Small intestine (tissue), 7 donors: ENCODE measurements around the gene SLC3A2. TPM values are rescaled to one million over a fixed set of nuclear protein-coding genes. Genes with fewer than 3 reads are reported as not detected.
"Not testable (repeated sequence)": the region's sequence is repeated elsewhere in the genome, so short reads cannot be mapped to it uniquely, and the experiment has no call there.

ENCODE experiments used
- DNase-seq, 2 donors: peaks; one replicate each; pipeline versions ENCODE4 v3.0.0 to v3.0.0-alpha.2; 2013
- FAIRE-seq: peaks from 2 replicates; lab custom pipeline; 2012; peaks lifted over from hg19 to GRCh38; lab: Jason Lieb, UNC
- H3K27ac ChIP-seq, 3 donors: one replicate each; pipeline ENCODE4 v1.5.1; 2013; ENCODE audit warnings: low read length in 2 of 3, mild to moderate bottlenecking in 2 of 3, control low read depth in 1 of 3, inconsistent platforms in 1 of 3, low read depth in 1 of 3, moderate library complexity in 1 of 3
- H3K27me3 ChIP-seq, 3 donors: one replicate each; pipeline ENCODE4 v1.6.1; 2013; ENCODE audit warnings: low read length in 3 of 3, inconsistent platforms in 1 of 3; ENCODE audit not compliant: control insufficient read depth in 3 of 3, insufficient read depth in 3 of 3
- H3K36me3 ChIP-seq, 3 donors: one replicate each; pipeline ENCODE4 v1.6.1; 2013; ENCODE audit warnings: low read length in 3 of 3, inconsistent platforms in 1 of 3, low read depth in 1 of 3, mild to moderate bottlenecking in 1 of 3, moderate library complexity in 1 of 3; ENCODE audit not compliant: control insufficient read depth in 3 of 3, insufficient read depth in 2 of 3
- H3K4me1 ChIP-seq, 3 donors: one replicate each; pipeline ENCODE4 v1.6.1; 2013; ENCODE audit warnings: low read length in 2 of 3, inconsistent platforms in 1 of 3, low read depth in 1 of 3, mild to moderate bottlenecking in 1 of 3, moderate library complexity in 1 of 3; ENCODE audit not compliant: control insufficient read depth in 3 of 3, insufficient read depth in 2 of 3
- H3K4me3 ChIP-seq, 3 donors: one replicate each; pipeline ENCODE4 v1.5.1; 2013; ENCODE audit warnings: low read length in 3 of 3, control low read depth in 1 of 3, inconsistent platforms in 1 of 3, low read depth in 1 of 3, mild to moderate bottlenecking in 1 of 3, moderate library complexity in 1 of 3
- H3K9me3 ChIP-seq, 2 donors: one replicate each; pipeline ENCODE4 v1.6.1; 2013; ENCODE audit warnings: low read depth in 1 of 2, low read length in 1 of 2; ENCODE audit not compliant: control insufficient read depth in 2 of 2, insufficient read depth in 1 of 2
- whole genome bisulfite sequencing, 3 donors: extraction: QIAGEN DNeasy Blood & Tissue Kit; methylation state at CpG; one replicate each; pipeline ENCODE4 v1.1.7; 2013; 5-methylcytosine and 5-hydroxymethylcytosine counted together
- polyA plus RNA-seq, 4 donors: library from polyadenylated mRNA; stranded (reverse) in 3 of 4; unstranded in 1 of 4; fragments of 200-250 nt in 3 of 4; fragments of 120-200 nt in 1 of 4; gene quantifications; one replicate each; pipeline versions ENCODE4 v1.2.1 to v1.2.3, GENCODE V29; 2013
- donor health status: healthy with polysubstance abuse.
- donor health status: control.
- donor health status: control.
- donor health status: Bipolar disorder and iron deficiency.
- donor health status: healthy.

SLC3A2 gene
- polyA plus RNA-seq, 4 donors, result 124 to 200 (median 175) TPM

DNA sequence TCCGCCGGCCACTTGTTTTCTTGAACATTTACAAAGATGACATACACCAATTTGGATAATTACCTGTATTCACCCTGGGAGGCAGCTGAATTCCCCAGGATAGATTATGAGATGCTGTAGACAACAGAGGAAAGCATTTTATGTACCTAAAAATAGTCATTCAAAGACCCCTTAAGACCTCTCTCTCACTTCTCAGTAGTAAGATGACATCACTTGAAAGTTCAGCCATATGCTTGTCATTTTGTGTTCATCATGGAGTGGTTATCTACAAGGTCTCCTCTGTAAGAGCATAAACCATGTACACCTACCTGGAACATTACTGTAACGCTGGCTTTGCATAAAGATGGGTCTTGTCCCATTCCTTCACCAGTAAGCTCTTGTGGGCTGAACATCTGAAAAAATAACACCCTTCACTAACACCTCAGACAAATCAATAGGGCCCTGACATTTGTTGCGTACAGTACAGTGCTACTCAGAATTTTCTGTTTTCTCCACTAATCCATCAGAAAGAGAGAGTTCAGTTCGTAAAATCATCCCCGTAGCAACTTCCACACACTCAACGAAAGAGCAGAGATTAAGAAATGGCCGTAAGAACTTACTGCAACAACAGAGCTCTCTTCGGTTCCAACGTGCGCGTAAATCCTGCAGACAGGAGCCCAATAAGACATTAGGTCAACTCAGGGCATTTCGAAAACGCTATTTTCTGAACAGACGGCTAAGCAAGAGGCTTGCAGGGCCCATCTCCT lies 25.7 kb upstream of the SLC3A2 start:
- no peak for DNase-seq
- no peaks in the 10 kb centered on the region for H3K27me3 ChIP-seq
- no peak for FAIRE-seq
- H3K4me1 ChIP-seq, result peaks cover 4 to 11% (median 6%) of the 10 kb centered on the region in 3 donors
- 0 to 2% (median 2%) methylated on average over 15 of the region's 15 CpGs for WGBS, 3 donors
- H3K27ac ChIP-seq, result peak overlapping the region; percentile 22 to 90 (median 66)
- H3K36me3 ChIP-seq, result peaks cover 8 to 17% (median 13%) of the 10 kb centered on the region in 3 donors
- no peaks in the 10 kb centered on the region for H3K9me3 ChIP-seq
- H3K4me3 ChIP-seq, result peak overlapping the region; percentile 69 to 94 (median 81)

DNA sequence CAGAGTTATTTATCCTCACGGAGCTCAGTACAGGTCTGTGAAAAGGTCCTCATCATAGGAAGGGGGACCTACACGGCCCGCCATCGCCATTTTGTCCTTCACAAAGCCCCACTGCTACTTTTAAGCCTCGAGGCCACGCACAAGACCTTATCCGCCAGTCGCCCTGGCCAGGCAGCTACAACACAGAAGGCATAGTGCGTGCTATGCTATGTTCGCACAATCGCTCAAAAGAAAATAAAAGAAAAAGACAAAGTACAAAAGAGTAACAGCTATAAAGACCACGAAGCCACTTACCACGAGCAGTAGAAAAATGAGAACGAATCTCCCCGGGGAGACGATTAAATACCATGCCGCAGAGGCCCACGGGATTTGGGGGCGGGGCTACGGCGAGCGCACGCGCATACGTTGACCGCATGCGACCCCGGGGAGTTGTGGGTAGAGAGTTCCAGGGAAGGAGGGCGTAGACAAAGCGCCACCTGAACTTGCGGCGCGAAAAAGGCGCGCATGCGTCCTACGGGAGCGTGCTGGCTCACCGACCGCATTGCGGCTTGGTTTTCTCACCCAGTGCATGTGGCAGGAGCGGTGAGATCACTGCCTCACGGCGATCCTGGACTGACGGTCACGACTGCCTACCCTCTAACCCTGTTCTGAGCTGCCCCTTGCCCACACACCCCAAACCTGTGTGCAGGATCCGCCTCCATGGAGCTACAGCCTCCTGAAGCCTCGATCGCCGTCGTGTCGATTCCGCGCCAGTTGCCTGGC lies 24.9 kb upstream of the SLC3A2 start:
- FAIRE-seq, result no peak
- WGBS, 3 donors, result 0 to 1% (median 1%) methylated on average over 49 to 54 of the region's 54 CpGs
- Histone ChIP-seq H3K4me1 (peaks cover 4 to 11% (median 6%) of the 10 kb centered on the region in 3 donors), H3K27me3 (no peaks in the 10 kb centered on the region), H3K36me3 (peaks cover 8 to 17% (median 13%) of the 10 kb centered on the region in 3 donors), H3K4me3 (peak overlapping the region; percentile 69 to 94 (median 81)), H3K9me3 (no peaks in the 10 kb centered on the region), H3K27ac (peak overlapping the region; percentile 22 to 90 (median 81))
- peak; percentile 98 to 99 for DNase-seq

- FAIRE-seq, result no peak
- no peaks in the 10 kb centered on the region for H3K27me3 ChIP-seq
- no peaks in the 10 kb centered on the region for H3K9me3 ChIP-seq
- peak overlapping the region in 2 of 3 donors; percentile 81 to 88 for H3K27ac ChIP-seq
- peaks cover 5 to 15% (median 13%) of the 10 kb centered on the region in 3 donors for H3K36me3 ChIP-seq
- 1 to 3% (median 1%) methylated on average over 20 of the region's 20 CpGs for WGBS, 3 donors
- DNase-seq, result no peak
- H3K4me3 ChIP-seq, result peak overlapping the region; percentile 45 to 94 (median 57)
- peaks cover 4 to 11% (median 6%) of the 10 kb centered on the region in 3 donors for H3K4me1 ChIP-seq
Measured at GRCh38 chr11:62856333-62856895, 24.3 kb upstream of the SLC3A2 start.

- no peaks in the 10 kb centered on the region for H3K9me3 ChIP-seq
- peaks cover 5 to 8% (median 7%) of the 10 kb centered on the region in 3 donors for H3K36me3 ChIP-seq
- peaks cover 4 to 11% (median 6%) of the 10 kb centered on the region in 3 donors for H3K4me1 ChIP-seq
- FAIRE-seq (no peak), DNase-seq (no peak)
- WGBS, 3 donors, result 53 to 57% (median 57%) methylated on average over 2 of the region's 2 CpGs
- H3K27me3 ChIP-seq, result no peaks in the 10 kb centered on the region
- no peak overlapping the region for H3K4me3 ChIP-seq
- no peak overlapping the region for H3K27ac ChIP-seq
Measured at GRCh38 chr11:62857541-62857982, 23.1 kb upstream of the SLC3A2 start.

- Histone ChIP-seq H3K9me3 (no peaks in the 10 kb centered on the region), H3K4me1 (peaks cover 2 to 11% (median 5%) of the 10 kb centered on the region in 3 donors), H3K27me3 (no peaks in the 10 kb centered on the region), H3K36me3 (peaks cover 2 to 5% (median 3%) of the 10 kb centered on the region in 3 donors), H3K4me3 (no peak overlapping the region), H3K27ac (no peak overlapping the region)
- DNase-seq (no peak), FAIRE-seq (no peak)
- WGBS, 3 donors, result 77 to 80% (median 77%) methylated on average over 7 of the region's 7 CpGs
Measured at GRCh38 chr11:62858201-62858600, 22.5 kb upstream of the SLC3A2 start.

GRCh38 chr11:62859281-62859703 lies 21.4 kb upstream of the SLC3A2 start:
- WGBS, 3 donors, result 71 to 86% (median 83%) methylated on average over 8 of the region's 8 CpGs
- not testable (repeated sequence) for H3K4me1 ChIP-seq, H3K4me3 ChIP-seq, H3K36me3 ChIP-seq, H3K27me3 ChIP-seq, H3K27ac ChIP-seq, DNase-seq, H3K9me3 ChIP-seq, FAIRE-seq

GRCh38 chr11:62860835-62861563 lies 19.7 kb upstream of the SLC3A2 start:
- peaks cover 0 to 5% (median 0%) of the 10 kb centered on the region in 3 donors for H3K36me3 ChIP-seq
- no peaks in the 10 kb centered on the region for H3K9me3 ChIP-seq
- WGBS, 3 donors, result 68 to 78% (median 77%) methylated on average over 5 of the region's 5 CpGs
- peaks cover 0 to 5% (median 0%) of the 10 kb centered on the region in 3 donors for H3K4me1 ChIP-seq
- DNase-seq (no peak), FAIRE-seq (no peak)
- no peak overlapping the region for H3K27ac ChIP-seq
- no peaks in the 10 kb centered on the region for H3K27me3 ChIP-seq
- H3K4me3 ChIP-seq, result no peak overlapping the region
